Activated T-cell treated with anti-CD3 and anti-CD28 coated beads, Interleukin-2, amount 50 U/mL, for 1 hour (primary cell): ENCODE results near the gene BANP.
"Not testable (repeated sequence)": the region's sequence is repeated elsewhere in the genome, so short reads cannot be mapped to it uniquely, and the experiment has no call there.

Experiments
- DNase-seq: peaks from one replicate; pipeline ENCODE4 v3.0.0-alpha.2; 2020

The BANP gene

GRCh38 chr16:88110875-88111494, 159.8 kb downstream of the BANP start:
- DNase-seq = not testable (repeated sequence)

- DNase-seq = not testable (repeated sequence)
These were observed 160.7 kb downstream of the BANP start for GRCh38 chr16:88111976-88112375.

GRCh38 chr16:88113545-88114045, 162.4 kb downstream of the BANP start:
- DNase-seq = no peak

- DNase-seq = not testable (repeated sequence)
These were observed 163.5 kb downstream of the BANP start for GRCh38 chr16:88114541-88115228.

GRCh38 chr16:88116121-88116520, 164.9 kb downstream of the BANP start:
- no peak for DNase-seq

- no peak for DNase-seq
These were observed 166.2 kb downstream of the BANP start for GRCh38 chr16:88117476-88117868.

- DNase-seq = no peak
These were observed 167.1 kb downstream of the BANP start for GRCh38 chr16:88118376-88118775.

GRCh38 chr16:88118852-88119741, 167.9 kb downstream of the BANP start:
- DNase-seq = not testable (repeated sequence)

- DNase-seq = not testable (repeated sequence)
These were observed 168.9 kb downstream of the BANP start for GRCh38 chr16:88119881-88120751.

GRCh38 chr16:88120812-88121211, 169.6 kb downstream of the BANP start:
- DNase-seq = no peak

- not testable (repeated sequence) for DNase-seq
These were observed 170.2 kb downstream of the BANP start for GRCh38 chr16:88121391-88121790.

GRCh38 chr16:88121886-88122580, 170.8 kb downstream of the BANP start:
- no peak for DNase-seq
